T-cell (primary cell): ENCODE data around the gene LILRB5. TPM values are rescaled to one million over a fixed set of nuclear protein-coding genes. Genes with fewer than 3 reads are reported as not detected.
A peak's percentile ranks its signal among the peaks of the same experiment; 100 is the strongest.
"Not testable (repeated sequence)": the region's sequence is repeated elsewhere in the genome, so short reads cannot be mapped to it uniquely, and the experiment has no call there.

ENCODE experiments used
- ATAC-seq, 4 experiments: fragments of 200-7000 bp in 3 of 4; fragments of 150-1000 bp in 1 of 4; cut with Tn5 transposase; replicated peaks in 1 of 4; 1 replicate in 3 of 4; 2 replicates in 1 of 4; pipeline ENCODE4 v1.10.0; 2021; ENCODE audit warnings: moderate library complexity in 3 of 4, mild to moderate bottlenecking in 2 of 4, moderate number of reproducible peaks in 1 of 4
- CTCF ChIA-PET, 2 donors: fragments of 300-600 bp; sonication (Branson Sonifier 250); formaldehyde crosslinking; loops; one replicate each; lab custom pipeline; 2022; ENCODE audit warnings: antibody characterized with exemption in 2 of 2; lab: Charles Lee
- POLR2A ChIA-PET, 2 donors: fragments of 300-600 bp; sonication (Branson Sonifier 250); formaldehyde crosslinking; loops; one replicate each; lab custom pipeline; 2022; ENCODE audit warnings: antibody characterized with exemption in 2 of 2; lab: Charles Lee
- DNase-seq, 35 experiments: peaks; one replicate each; pipeline versions ENCODE4 v3.0.0 to v3.0.0-alpha.2; 2013 to 2023
- H3K27ac ChIP-seq: one replicate; pipeline ENCODE4 v1.5.1; 2013; ENCODE audit warnings: low read length
- H3K27me3 ChIP-seq, 2 experiments: replicated peaks in 1 of 2; 1 replicate in 1 of 2; 2 replicates in 1 of 2; pipeline versions ENCODE4 v1.6.1 to v1.7.0; 2013; ENCODE audit warnings: low read length in 1 of 2, mixed read lengths in 1 of 2; ENCODE audit not compliant: control insufficient read depth in 2 of 2, insufficient read depth in 2 of 2; ENCODE audit errors: extremely low read depth in 1 of 2
- H3K36me3 ChIP-seq, 2 donors: 1 replicate in 1 of 2; 2 replicates in 1 of 2; pipeline versions ENCODE4 v1.6.1 to v1.7.0; 2013; ENCODE audit warnings: low read length in 1 of 2; ENCODE audit not compliant: control insufficient read depth in 2 of 2, insufficient read depth in 1 of 2; ENCODE audit errors: extremely low read depth in 1 of 2
- H3K4me1 ChIP-seq, 2 experiments: 1 replicate in 1 of 2; 2 replicates in 1 of 2; pipeline versions ENCODE4 v1.6.1 to v1.7.0; 2013; ENCODE audit warnings: low read length in 2 of 2, mixed read lengths in 1 of 2; ENCODE audit not compliant: insufficient read depth in 2 of 2, control insufficient read depth in 1 of 2; ENCODE audit errors: extremely low read depth in 1 of 2
- H3K4me3 ChIP-seq, 2 donors: 1 replicate in 1 of 2; 2 replicates in 1 of 2; pipeline versions ENCODE4 v1.5.1 to v1.7.0; 2013; ENCODE audit warnings: mild to moderate bottlenecking in 2 of 2, low read length in 1 of 2, moderate library complexity in 1 of 2; ENCODE audit not compliant: control insufficient read depth in 1 of 2; ENCODE audit errors: extremely low read depth in 1 of 2
- H3K9me3 ChIP-seq: 2 replicates; pipeline ENCODE4 v1.7.0; 2013
- H3K27ac Mint-ChIP-seq, 2 donors: one replicate each; pipeline ENCODE4 v1.8.0; 2020 to 2021; ENCODE audit warnings: mild to moderate bottlenecking in 2 of 2, mixed read lengths in 2 of 2
- H3K27me3 Mint-ChIP-seq, 2 donors: one replicate each; pipeline ENCODE4 v1.8.0; 2021 to 2022; ENCODE audit warnings: mixed read lengths in 2 of 2
- H3K36me3 Mint-ChIP-seq: one replicate; pipeline ENCODE4 v1.8.0; 2021; ENCODE audit warnings: mixed read lengths
- H3K4me1 Mint-ChIP-seq, 3 donors: one replicate each; pipeline ENCODE4 v1.8.0; 2020 to 2022; ENCODE audit warnings: mixed read lengths in 3 of 3, mild to moderate bottlenecking in 1 of 3
- H3K4me3 Mint-ChIP-seq, 3 donors: one replicate each; pipeline ENCODE4 v1.8.0; 2020 to 2022; ENCODE audit warnings: mild to moderate bottlenecking in 3 of 3, mixed read lengths in 3 of 3, moderate library complexity in 3 of 3
- H3K9me3 Mint-ChIP-seq, 3 donors: one replicate each; pipeline ENCODE4 v1.8.0; 2020 to 2022; ENCODE audit warnings: mixed read lengths in 3 of 3
- WGBS: methylation state at CpG from one replicate; pipeline ENCODE4 v1.1.5; 2013; ENCODE audit warnings: missing lambda C conversion rate; ENCODE audit not compliant: insufficient coverage; 5-methylcytosine and 5-hydroxymethylcytosine counted together
- total RNA-seq, 35 experiments: library from RNA in 6 of 35; stranded (reverse) in 6 of 35; fragments of 120-200 nt in 1 of 35; gene quantifications; one replicate each; pipeline versions ENCODE4 v1.2.1 to v1.2.4 and lab custom pipeline; 2013 to 2026

LILRB5 gene
- total RNA-seq, 5 donors from 2014 or later (not counting 1 experiment from before 2014, with no cell fraction given) = 0.13 TPM; not detected in 4

DNA sequence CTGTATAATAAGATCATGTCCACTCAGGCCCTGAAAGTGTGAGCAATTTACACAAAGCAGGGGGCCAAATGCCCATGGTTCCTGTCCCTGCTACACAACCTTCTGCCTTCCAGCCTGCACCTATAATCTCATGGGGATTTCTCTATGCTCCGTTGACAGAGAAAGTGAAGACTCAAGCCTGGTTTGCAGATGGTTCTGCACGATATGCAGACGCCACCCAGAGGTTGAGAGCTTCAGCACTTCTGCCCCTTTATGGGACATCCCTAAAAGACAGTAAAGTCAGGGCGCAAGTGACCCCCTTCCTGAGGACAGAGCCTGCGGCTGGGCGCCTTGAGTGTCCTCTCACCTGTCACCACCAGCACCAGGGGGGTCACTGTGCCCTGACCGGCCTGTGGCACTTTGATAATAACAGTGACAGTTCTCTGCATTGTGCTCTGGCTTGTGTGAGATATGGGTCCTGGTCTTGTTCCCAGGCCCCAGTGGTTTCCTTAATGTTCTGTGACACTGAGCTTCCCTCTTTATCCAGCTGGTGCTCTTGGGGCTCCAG, 40.8 kb upstream of the LILRB5 start:
- H3K4me1 Mint-ChIP-seq = peaks cover 0 to 2% (median 0%) of the 10 kb centered on the region in 3 donors
- H3K36me3 Mint-ChIP-seq = no peaks in the 10 kb centered on the region
- Histone ChIP-seq H3K27ac (no peak overlapping the region), H3K27me3 (peaks cover 0 to 44% of the 10 kb centered on the region in 2 experiments), H3K9me3 (no peaks in the 10 kb centered on the region), H3K36me3 (no peaks in the 10 kb centered on the region), H3K4me3 (no peak overlapping the region), H3K4me1 (no peaks in the 10 kb centered on the region)
- no peak overlapping the region for H3K4me3 Mint-ChIP-seq
- ATAC-seq = no peak
- 39% methylated on average over 5 of the region's 7 CpGs for WGBS
- H3K27ac Mint-ChIP-seq = no peak overlapping the region
- CTCF ChIA-PET = no interaction called here
- POLR2A ChIA-PET = no interaction called here
- DNase-seq = no peak
- peaks cover 0 to 4% (median 0%) of the 10 kb centered on the region in 3 donors for H3K9me3 Mint-ChIP-seq
- peaks cover 19 to 23% of the 10 kb centered on the region in 2 donors for H3K27me3 Mint-ChIP-seq

DNA sequence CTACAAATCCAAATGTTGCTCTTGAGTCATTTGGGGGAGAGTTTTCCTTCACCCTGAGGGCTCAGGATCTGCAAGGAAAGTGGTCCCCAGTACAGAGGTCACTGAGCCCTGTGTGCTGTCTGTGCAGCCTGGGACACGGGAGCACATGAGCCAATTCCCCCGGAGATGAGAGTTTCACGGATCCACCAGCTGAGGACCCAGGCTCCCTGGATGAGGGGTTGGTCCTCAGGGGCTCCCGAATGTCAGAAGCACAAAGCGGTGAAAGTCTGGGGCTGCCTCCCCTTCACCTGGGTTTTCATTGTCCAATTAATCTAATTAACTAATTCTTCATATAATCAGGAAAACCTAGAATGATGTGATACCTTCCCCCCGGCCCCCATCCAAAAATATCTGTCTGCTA, 37.5 kb upstream of the LILRB5 start:
- Histone ChIP-seq H3K36me3 (no peaks in the 10 kb centered on the region), H3K27ac (no peak overlapping the region), H3K4me3 (no peak overlapping the region), H3K4me1 (no peaks in the 10 kb centered on the region), H3K9me3 (no peaks in the 10 kb centered on the region), H3K27me3 (peaks cover 0 to 44% of the 10 kb centered on the region in 2 experiments)
- CTCF ChIA-PET = no interaction called here
- Mint-ChIP-seq H3K4me3 (no peak overlapping the region), H3K9me3 (peaks cover 0 to 4% (median 0%) of the 10 kb centered on the region in 3 donors), H3K27me3 (peaks cover 28% of the 10 kb centered on the region in 2 donors), H3K36me3 (no peaks in the 10 kb centered on the region), H3K4me1 (peaks cover 0 to 2% (median 0%) of the 10 kb centered on the region in 3 donors), H3K27ac (no peak overlapping the region)
- POLR2A ChIA-PET = no interaction called here
- DNase-seq (no peak), ATAC-seq (no peak)
- WGBS = 94% methylated on average over 3 of the region's 6 CpGs

DNA sequence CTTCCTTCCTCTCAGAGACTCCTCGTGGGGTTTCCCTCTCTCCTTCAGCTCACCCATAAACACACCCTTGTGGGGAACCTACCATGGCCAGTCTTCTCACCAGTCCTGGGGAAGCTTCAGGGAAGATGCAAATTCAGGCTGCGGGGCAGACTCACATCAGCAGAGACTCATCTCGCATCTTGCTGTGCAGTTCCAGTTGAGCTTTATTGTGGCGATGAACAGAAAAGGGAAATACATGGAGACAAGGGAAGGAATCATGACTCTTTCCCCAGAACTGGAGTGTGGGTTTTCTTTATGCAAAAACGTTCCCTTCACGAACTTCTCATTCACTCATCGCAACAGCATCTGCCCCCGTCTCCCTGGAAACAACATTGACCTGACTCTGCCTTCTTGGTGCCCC, 32.1 kb upstream of the LILRB5 start:
- ATAC-seq, DNase-seq, H3K27ac ChIP-seq, H3K4me1 ChIP-seq, H3K4me3 ChIP-seq, H3K27ac Mint-ChIP-seq, H3K36me3 Mint-ChIP-seq, H3K36me3 ChIP-seq, H3K9me3 Mint-ChIP-seq, POLR2A ChIA-PET, H3K4me3 Mint-ChIP-seq, H3K9me3 ChIP-seq: not testable (repeated sequence)
- peaks cover 0 to 21% of the 10 kb centered on the region in 2 experiments for H3K27me3 ChIP-seq
- peaks cover 0 to 15% (median 12%) of the 10 kb centered on the region in 3 donors for H3K4me1 Mint-ChIP-seq
- 80% methylated on average over 1 of the region's 8 CpGs for WGBS
- CTCF ChIA-PET = interaction anchor here in 1 of 2 donors (0.5 to 0.6 kb wide), 2 partner anchors 12 to 264 kb away, joined by 3 read pairs; no protein-coding TSS in a partner anchor
- peaks cover 24 to 27% of the 10 kb centered on the region in 2 donors for H3K27me3 Mint-ChIP-seq

DNA sequence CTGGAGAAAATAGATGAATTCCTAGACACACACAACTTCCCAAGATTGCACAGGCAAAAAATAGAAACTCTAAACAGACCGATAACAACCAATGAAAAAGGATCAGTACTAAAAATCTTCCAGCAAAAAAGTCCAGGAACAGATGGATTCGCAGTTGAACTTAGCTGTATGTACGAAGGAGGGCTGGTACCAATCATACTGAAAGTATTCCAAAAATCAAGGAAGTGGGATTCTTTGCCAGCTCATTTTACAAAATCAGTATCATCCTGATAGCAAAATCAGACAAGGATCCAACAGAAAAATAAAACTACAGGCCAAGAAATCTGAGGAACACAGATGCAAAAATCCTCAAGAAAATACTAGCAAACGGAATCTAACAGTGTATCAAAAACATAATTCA, 30.4 kb upstream of the LILRB5 start:
- CTCF ChIA-PET = no interaction called here
- peaks cover 16 to 35% of the 10 kb centered on the region in 2 donors for H3K27me3 Mint-ChIP-seq
- no CpG with 5 or more reads among the region's 4 CpGs for WGBS

DNA sequence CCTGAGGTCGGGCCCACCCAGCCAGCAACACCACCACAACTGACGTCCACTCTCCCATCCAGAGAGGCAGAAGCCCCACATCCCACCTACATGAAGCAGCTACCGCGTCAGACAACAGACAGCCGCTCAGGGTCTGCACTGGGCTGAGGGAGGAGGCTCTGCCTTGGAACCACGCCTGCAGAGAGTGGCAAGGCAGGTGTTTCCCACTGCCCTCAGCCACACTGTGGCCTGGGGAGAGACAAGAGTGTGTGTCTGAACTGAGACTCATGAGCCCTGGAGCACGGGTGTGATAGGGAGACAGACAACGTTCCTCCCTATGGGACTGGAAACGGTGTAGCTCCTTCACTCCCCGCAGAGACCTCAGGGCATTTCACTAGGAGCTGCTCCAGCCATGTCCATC, 29.2 kb upstream of the LILRB5 start:
- ATAC-seq, H3K9me3 ChIP-seq, CTCF ChIA-PET, H3K4me3 ChIP-seq, H3K4me3 Mint-ChIP-seq, POLR2A ChIA-PET, H3K36me3 Mint-ChIP-seq, DNase-seq, H3K27ac Mint-ChIP-seq, H3K36me3 ChIP-seq, H3K27ac ChIP-seq, H3K4me1 ChIP-seq, H3K9me3 Mint-ChIP-seq: not testable (repeated sequence)
- Mint-ChIP-seq H3K27me3 (peaks cover 20 to 38% of the 10 kb centered on the region in 2 donors), H3K4me1 (peaks cover 0 to 16% (median 15%) of the 10 kb centered on the region in 3 donors)
- peaks cover 0 to 36% of the 10 kb centered on the region in 2 experiments for H3K27me3 ChIP-seq
- WGBS = no CpG with 5 or more reads among the region's 10 CpGs

More for the DNA sequence above, 30.4 kb upstream of the LILRB5 start:
- H3K27ac Mint-ChIP-seq = no peak overlapping the region
- no peak overlapping the region for H3K4me3 Mint-ChIP-seq
- peaks cover 0 to 3% of the 10 kb centered on the region in 2 experiments for H3K4me1 ChIP-seq
- ATAC-seq (no peak), DNase-seq (no peak)
- no peaks in the 10 kb centered on the region for H3K9me3 Mint-ChIP-seq
- peaks cover 0 to 28% of the 10 kb centered on the region in 2 experiments for H3K27me3 ChIP-seq
- H3K4me3 ChIP-seq = no peak overlapping the region
- H3K4me1 Mint-ChIP-seq = peaks cover 0 to 15% (median 14%) of the 10 kb centered on the region in 3 donors
- POLR2A ChIA-PET = no interaction called here
- H3K27ac ChIP-seq = no peak overlapping the region
- no peaks in the 10 kb centered on the region for H3K36me3 ChIP-seq
- H3K36me3 Mint-ChIP-seq = no peaks in the 10 kb centered on the region
- no peaks in the 10 kb centered on the region for H3K9me3 ChIP-seq

DNA sequence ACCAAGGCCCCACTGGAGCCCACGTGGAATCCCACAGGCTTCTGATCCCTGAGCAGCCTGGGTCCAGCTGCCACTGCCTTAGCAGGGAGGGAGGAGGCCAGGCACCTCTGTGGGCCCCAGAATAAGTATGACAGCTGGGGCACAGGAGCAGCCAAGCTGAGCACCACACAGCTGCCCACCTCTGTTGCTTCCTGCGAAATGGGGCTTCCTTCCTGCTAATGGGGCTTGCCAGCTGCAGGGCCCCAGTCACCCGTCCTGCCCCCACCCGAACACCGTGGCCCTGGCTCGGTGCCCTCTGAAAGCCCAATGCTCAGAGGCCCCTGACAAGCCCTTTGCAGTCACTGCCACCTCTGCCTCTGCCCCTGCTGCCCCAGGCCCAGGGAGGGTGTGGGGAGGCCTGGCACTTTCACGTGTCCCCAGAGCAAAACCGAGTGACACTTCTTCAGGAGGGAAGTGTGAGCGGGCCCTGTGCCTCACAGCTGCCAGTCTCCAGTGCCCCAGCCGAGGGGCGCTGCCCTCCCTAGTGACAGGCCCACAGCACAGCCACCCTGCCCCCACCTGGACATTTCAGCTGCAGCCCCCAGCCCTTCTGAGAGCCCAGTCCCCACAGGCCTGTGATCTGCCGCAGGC, 28.5 kb upstream of the LILRB5 start:
- H3K27me3 Mint-ChIP-seq = peaks cover 25 to 41% of the 10 kb centered on the region in 2 donors
- peak in 3 of 35 experiments; percentile 4 to 15 (median 11) for DNase-seq
- H3K27ac ChIP-seq, H3K9me3 Mint-ChIP-seq, H3K36me3 ChIP-seq, H3K4me3 ChIP-seq, H3K36me3 Mint-ChIP-seq, CTCF ChIA-PET, POLR2A ChIA-PET, H3K4me3 Mint-ChIP-seq, H3K27ac Mint-ChIP-seq, H3K9me3 ChIP-seq, H3K4me1 ChIP-seq: not testable (repeated sequence)
- H3K4me1 Mint-ChIP-seq = peaks cover 0 to 18% (median 15%) of the 10 kb centered on the region in 3 donors
- H3K27me3 ChIP-seq = peaks cover 0 to 42% of the 10 kb centered on the region in 2 experiments
- 37% methylated on average over 8 of the region's 12 CpGs for WGBS
- ATAC-seq = peak in 3 of 4 experiments; percentile 31 to 65 (median 53)
